ENCODE data around the gene TTN. TPM values are rescaled to one million over a fixed set of nuclear protein-coding genes. Genes with fewer than 3 reads are reported as not detected.

Gene TTN
- total RNA-seq, 1 donor from 2014 or later, result under 0.01 TPM

GRCh38 chr2:178764097-178764496 lies 43.1 kb downstream of the TTN start:
- H3K4me3 ChIP-seq (ENCODE audit: low read depth, low read length), result no peak overlapping the region
- H3K27me3 ChIP-seq (ENCODE audit: control insufficient read depth, insufficient read depth, low read length), result no peaks in the 10 kb centered on the region
- TF ChIP-seq CTCF (IDR thresholded peaks at IDR 0.05; ENCODE audit: insufficient read depth, low read length, poor library complexity, severe bottlenecking), result no peak
- DNase-seq (ENCODE audit: low read depth), result no peak
- no peaks in the 10 kb centered on the region for H3K36me3 ChIP-seq (ENCODE audit: control insufficient read depth, insufficient read depth, low read length)

DNA sequence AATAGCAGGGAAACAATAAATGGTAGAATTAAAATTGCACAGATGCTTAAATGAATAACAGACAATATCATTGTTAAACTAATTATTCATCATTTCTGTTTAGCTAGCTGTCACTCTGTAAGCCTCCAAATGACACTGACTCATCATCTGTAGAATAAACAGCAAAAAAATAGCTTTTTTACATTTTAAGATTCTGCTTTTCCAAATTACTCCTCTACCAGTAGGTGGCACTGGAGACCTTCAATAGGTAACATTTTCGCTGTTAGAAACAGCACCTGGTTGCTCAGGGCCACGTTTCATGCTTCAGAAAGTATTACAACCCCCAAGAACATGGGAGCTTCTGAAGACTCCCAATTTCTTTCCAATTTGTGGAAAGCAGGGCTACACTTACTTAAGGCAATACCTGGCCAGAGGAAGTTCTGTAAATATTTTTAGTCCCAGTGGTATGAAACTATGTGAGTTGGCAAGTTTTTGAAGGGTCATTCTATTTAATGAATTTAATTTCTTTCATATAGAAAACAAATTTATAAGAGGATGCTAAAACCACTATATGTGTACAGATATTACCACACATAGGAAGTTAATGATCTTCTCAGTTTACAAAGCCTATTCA lies 45.4 kb downstream of the TTN start:
- Histone ChIP-seq H3K36me3 (ENCODE audit: control insufficient read depth, insufficient read depth, low read length) (no peaks in the 10 kb centered on the region), H3K27me3 (ENCODE audit: control insufficient read depth, insufficient read depth, low read length) (no peaks in the 10 kb centered on the region), H3K4me3 (ENCODE audit: low read depth, low read length) (no peak overlapping the region)
- peak; percentile 23 for DNase-seq (ENCODE audit: low read depth)
- TF ChIP-seq CTCF (IDR thresholded peaks at IDR 0.05; ENCODE audit: insufficient read depth, low read length, poor library complexity, severe bottlenecking), result peak; percentile 78

- no peak for TF ChIP-seq CTCF (IDR thresholded peaks at IDR 0.05; ENCODE audit: insufficient read depth, low read length, poor library complexity, severe bottlenecking)
- no peaks in the 10 kb centered on the region for H3K36me3 ChIP-seq (ENCODE audit: control insufficient read depth, insufficient read depth, low read length)
- no peak for DNase-seq (ENCODE audit: low read depth)
- H3K4me3 ChIP-seq (ENCODE audit: low read depth, low read length), result no peak overlapping the region
- H3K27me3 ChIP-seq (ENCODE audit: control insufficient read depth, insufficient read depth, low read length), result no peaks in the 10 kb centered on the region
Measured at GRCh38 chr2:178756843-178757242, 50.4 kb downstream of the TTN start.

DNA sequence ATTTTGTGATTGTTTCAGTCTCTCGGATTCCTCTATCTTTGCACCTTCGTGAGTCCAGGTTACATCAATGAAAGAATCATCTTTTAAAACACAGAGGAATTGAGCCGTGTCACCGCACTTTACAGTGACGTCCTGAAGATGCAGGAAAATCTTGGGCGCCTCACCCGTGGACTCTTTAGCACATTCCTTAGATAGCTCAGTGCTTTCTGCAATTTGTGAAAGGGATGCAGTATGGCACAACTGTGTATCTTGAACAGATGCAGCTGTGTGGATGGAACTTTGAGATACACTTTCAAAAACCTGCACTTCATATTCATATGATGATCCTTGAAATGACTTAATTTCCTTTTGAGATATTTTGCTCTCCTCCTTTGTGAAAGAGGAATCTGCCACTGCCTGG lies 50.9 kb downstream of the TTN start:
- no peaks in the 10 kb centered on the region for H3K36me3 ChIP-seq (ENCODE audit: control insufficient read depth, insufficient read depth, low read length)
- no peak overlapping the region for H3K4me3 ChIP-seq (ENCODE audit: low read depth, low read length)
- no peaks in the 10 kb centered on the region for H3K27me3 ChIP-seq (ENCODE audit: control insufficient read depth, insufficient read depth, low read length)
- no peak for DNase-seq (ENCODE audit: low read depth)
- no peak for TF ChIP-seq CTCF (IDR thresholded peaks at IDR 0.05; ENCODE audit: insufficient read depth, low read length, poor library complexity, severe bottlenecking)

- H3K27me3 ChIP-seq (ENCODE audit: control insufficient read depth, insufficient read depth, low read length), result no peaks in the 10 kb centered on the region
- H3K36me3 ChIP-seq (ENCODE audit: control insufficient read depth, insufficient read depth, low read length), result no peaks in the 10 kb centered on the region
- TF ChIP-seq CTCF (IDR thresholded peaks at IDR 0.05; ENCODE audit: insufficient read depth, low read length, poor library complexity, severe bottlenecking), result no peak
- H3K4me3 ChIP-seq (ENCODE audit: low read depth, low read length), result no peak overlapping the region
- DNase-seq (ENCODE audit: low read depth), result no peak
Measured at GRCh38 chr2:178747767-178748166, 59.5 kb downstream of the TTN start.

DNA sequence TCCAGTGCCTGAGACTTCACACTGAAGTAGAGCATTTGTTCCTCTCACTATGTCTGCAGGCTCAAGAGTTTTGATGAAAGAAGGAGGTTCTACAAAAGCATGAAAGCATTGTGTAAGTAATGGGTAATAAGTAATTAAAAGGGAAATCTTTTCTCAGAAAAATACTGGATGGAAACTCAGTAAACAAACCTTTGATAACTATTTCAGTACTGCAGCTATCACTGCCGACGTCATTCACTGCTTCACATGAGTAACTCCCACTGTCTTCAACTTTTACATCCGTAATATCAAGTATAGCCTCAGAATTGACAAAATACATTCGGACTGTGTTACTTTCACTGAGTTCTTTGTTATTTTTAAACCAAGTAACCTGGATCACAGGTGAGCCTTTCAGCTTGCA lies 72.7 kb downstream of the TTN start:
- no peak for DNase-seq (ENCODE audit: low read depth)
- Histone ChIP-seq H3K36me3 (ENCODE audit: control insufficient read depth, insufficient read depth, low read length) (no peaks in the 10 kb centered on the region), H3K27me3 (ENCODE audit: control insufficient read depth, insufficient read depth, low read length) (no peaks in the 10 kb centered on the region), H3K4me3 (ENCODE audit: low read depth, low read length) (no peak overlapping the region)
- TF ChIP-seq CTCF (IDR thresholded peaks at IDR 0.05; ENCODE audit: insufficient read depth, low read length, poor library complexity, severe bottlenecking), result no peak

All from kidney epithelial cell (primary cell).